Urinary bladder (tissue), 2 donors: ENCODE results near the gene ZNF200. TPM values are rescaled to one million over a fixed set of nuclear protein-coding genes. Genes with fewer than 3 reads are reported as not detected.

Source experiments
- polyA plus RNA-seq: library from polyadenylated mRNA; stranded (reverse); fragments of 200-250 nt; gene quantifications from one replicate; pipeline ENCODE4 v1.2.3, GENCODE V29; 2013
- total RNA-seq: library from RNA; depleted of rRNA; stranded (reverse); fragments of >200 nt; gene quantifications from one replicate; pipeline ENCODE4 v1.2.3, GENCODE V29; 2014
- donor health status: healthy.

The ZNF200 gene
- total and polyA plus RNA-seq, 2 donors = 5.2 to 15.2 TPM

Other genes with a start within 250 kb of the ZNF200 start
- gene CLDN9, start 222.2 kb downstream of the ZNF200 start, total RNA-seq = not detected
- gene CLDN9, start 222.2 kb downstream of the ZNF200 start, polyA plus RNA-seq = 0.04 TPM
- gene CLDN6, start 217.0 kb downstream of the ZNF200 start, total RNA-seq = not detected
- gene CLDN6, start 217.0 kb downstream of the ZNF200 start, polyA plus RNA-seq = not detected
- 20.1 TPM for gene TNFRSF12A, start 214.8 kb downstream of the ZNF200 start, total RNA-seq
- gene TNFRSF12A, start 214.8 kb downstream of the ZNF200 start, polyA plus RNA-seq = 16.2 TPM
- gene HCFC1R1, start 211.2 kb downstream of the ZNF200 start, total RNA-seq = 29.1 TPM
- gene HCFC1R1, start 211.2 kb downstream of the ZNF200 start, polyA plus RNA-seq = 91.8 TPM
- gene THOC6, start 211.1 kb downstream of the ZNF200 start, total RNA-seq = 9.8 TPM
- gene THOC6, start 211.1 kb downstream of the ZNF200 start, polyA plus RNA-seq = 22.8 TPM
- 7.2 TPM for gene BICDL2, start 198.2 kb downstream of the ZNF200 start, total RNA-seq
- gene BICDL2, start 198.2 kb downstream of the ZNF200 start, polyA plus RNA-seq = 8.3 TPM
- 0.32 TPM for gene MMP25, start 188.6 kb downstream of the ZNF200 start, total RNA-seq
- gene MMP25, start 188.6 kb downstream of the ZNF200 start, polyA plus RNA-seq = 0.82 TPM
- gene IL32, start 169.5 kb downstream of the ZNF200 start, total RNA-seq = 18.1 TPM
- 28.0 TPM for gene IL32, start 169.5 kb downstream of the ZNF200 start, polyA plus RNA-seq
- not detected for gene ZSCAN10, start 135.9 kb downstream of the ZNF200 start, total RNA-seq
- gene ZSCAN10, start 135.9 kb downstream of the ZNF200 start, polyA plus RNA-seq = not detected
- 8.9 TPM for gene ZNF205, start 122.6 kb downstream of the ZNF200 start, total RNA-seq
- 16.4 TPM for gene ZNF205, start 122.6 kb downstream of the ZNF200 start, polyA plus RNA-seq
- gene ZNF213, start 100.1 kb downstream of the ZNF200 start, total RNA-seq = 4.0 TPM
- 16.0 TPM for gene ZNF213, start 100.1 kb downstream of the ZNF200 start, polyA plus RNA-seq
- gene OR1F1, start 47.0 kb downstream of the ZNF200 start, total RNA-seq = not detected
- not detected for gene OR1F1, start 47.0 kb downstream of the ZNF200 start, polyA plus RNA-seq
- gene MEFV, start 21.5 kb upstream of the ZNF200 start, total RNA-seq = 0.58 TPM
- 0.80 TPM for gene MEFV, start 21.5 kb upstream of the ZNF200 start, polyA plus RNA-seq
- 39.7 TPM for gene ZNF263, start 48.3 kb upstream of the ZNF200 start, total RNA-seq
- gene ZNF263, start 48.3 kb upstream of the ZNF200 start, polyA plus RNA-seq = 35.8 TPM
- gene TIGD7, start 70.3 kb upstream of the ZNF200 start, total RNA-seq = 18.5 TPM
- 9.6 TPM for gene TIGD7, start 70.3 kb upstream of the ZNF200 start, polyA plus RNA-seq
- 45.4 TPM for gene ZNF75A, start 70.3 kb upstream of the ZNF200 start, total RNA-seq
- gene ZNF75A, start 70.3 kb upstream of the ZNF200 start, polyA plus RNA-seq = 16.4 TPM
- gene OR2C1, start 120.7 kb upstream of the ZNF200 start, total RNA-seq = 0.85 TPM
- gene OR2C1, start 120.7 kb upstream of the ZNF200 start, polyA plus RNA-seq = 0.09 TPM
- gene ZSCAN32, start 165.8 kb upstream of the ZNF200 start, total RNA-seq = 7.9 TPM
- gene ZSCAN32, start 165.8 kb upstream of the ZNF200 start, polyA plus RNA-seq = 13.7 TPM
- 5.9 TPM for gene ZNF174, start 166.1 kb upstream of the ZNF200 start, total RNA-seq
- 15.9 TPM for gene ZNF174, start 166.1 kb upstream of the ZNF200 start, polyA plus RNA-seq
- 4.1 TPM for gene ZNF597, start 208.3 kb upstream of the ZNF200 start, total RNA-seq
- 1.9 TPM for gene ZNF597, start 208.3 kb upstream of the ZNF200 start, polyA plus RNA-seq
- gene NAA60, start 208.5 kb upstream of the ZNF200 start, total RNA-seq = 15.8 TPM
- 47.1 TPM for gene NAA60, start 208.5 kb upstream of the ZNF200 start, polyA plus RNA-seq